Measurements from ENCODE around the gene ABHD12B. TPM values are rescaled to one million over a fixed set of nuclear protein-coding genes. Genes with fewer than 3 reads are reported as not detected.
A peak's percentile ranks its signal among the peaks of the same experiment; 100 is the strongest.

The ABHD12B gene
- total and polyA plus RNA-seq, 2 of the 13 experiments (the other 11 are each of a cell fraction or from before 2014, with no cell fraction given): not detected

- TF ChIP-seq PAXIP1 (CRISPR knock-in tag; conservative IDR thresholded peaks at IDR 0.05) (peak; percentile 88), IRX3 (CRISPR knock-in tag; IDR thresholded peaks at IDR 0.05; ENCODE audit: borderline replicate concordance, low read depth) (0 out of 2 replicates have a peak, but pooled peaks have one; percentile 5), GATAD2A (CRISPR knock-in tag; IDR thresholded peaks at IDR 0.05) (peak; percentile 65), DPF2 (CRISPR knock-in tag; IDR thresholded peaks at IDR 0.05; ENCODE audit: borderline replicate concordance, low read depth) (peak; percentile 50; the same call in 1 of the 2 replicates), NFATC3 (CRISPR knock-in tag; IDR thresholded peaks at IDR 0.05) (no peak), AHR (CRISPR knock-in tag; IDR thresholded peaks at IDR 0.05) (no peak), TRAFD1 (CRISPR knock-in tag; IDR thresholded peaks at IDR 0.05; ENCODE audit: borderline replicate concordance) (no peak), NCOA2 (CRISPR knock-in tag; IDR thresholded peaks at IDR 0.05) (peak; percentile 49), ATF1 (CRISPR knock-in tag; IDR thresholded peaks at IDR 0.05) (peak; percentile 53; the same call in 1 of the 2 replicates), ZNF556 (CRISPR knock-in tag; IDR thresholded peaks at IDR 0.05; ENCODE audit: borderline replicate concordance) (0 out of 2 replicates have a peak, but pooled peaks have one; percentile 10), POLR2A (IDR thresholded peaks at IDR 0.05; ENCODE audit: insufficient read depth in 1 of 2, low read depth in 2 of 2, low read length in 2 of 2) (peak; percentile 31 to 42; a peak in 3 of 4 replicates), YEATS4 (CRISPR knock-in tag; IDR thresholded peaks at IDR 0.05; ENCODE audit: borderline replicate concordance) (0 out of 2 replicates have a peak, but pooled peaks have one; percentile 14), PAX8 (CRISPR knock-in tag; IDR thresholded peaks at IDR 0.05; ENCODE audit: borderline replicate concordance) (no peak), CREM (IDR thresholded peaks at IDR 0.05) (peak; percentile 58), CREM (CRISPR knock-in tag; IDR thresholded peaks at IDR 0.05) (no peak), ZNF580 (CRISPR knock-in tag; IDR thresholded peaks at IDR 0.05; ENCODE audit: borderline replicate concordance, low read depth) (peak; percentile 7; the same call in 1 of the 2 replicates), ELF1 (CRISPR knock-in tag; IDR thresholded peaks at IDR 0.05) (0 out of 2 replicates have a peak, but pooled peaks have one; percentile 18), MAZ (IDR thresholded peaks at IDR 0.05; ENCODE audit: borderline replicate concordance, low read depth, low read length) (no peak), MAZ (CRISPR knock-in tag; IDR thresholded peaks at IDR 0.05; ENCODE audit: low read depth) (peak; percentile 41; the same call in 1 of the 2 replicates), ZFAT (CRISPR knock-in tag; conservative IDR thresholded peaks at IDR 0.05) (no peak), HNRNPK (IDR thresholded peaks at IDR 0.05; ENCODE audit: low read depth, low read length, poor library complexity, severe bottlenecking) (peak; percentile 20), ZNF44 (CRISPR knock-in tag; IDR thresholded peaks at IDR 0.05) (peak; percentile 46; the same call in 1 of the 2 replicates), ZNF7 (CRISPR knock-in tag; IDR thresholded peaks at IDR 0.05) (no peak), ZNF256 (CRISPR knock-in tag; conservative IDR thresholded peaks at IDR 0.05) (no peak), ZNF205 (CRISPR knock-in tag; IDR thresholded peaks at IDR 0.05) (no peak), ZNF839 (CRISPR knock-in tag; IDR thresholded peaks at IDR 0.05; ENCODE audit: borderline replicate concordance) (no peak), PHF21A (CRISPR knock-in tag; IDR thresholded peaks at IDR 0.05) (0 out of 2 replicates have a peak, but pooled peaks have one; percentile 31)
Measured at GRCh38 chr14:50944647-50945413, 73.0 kb downstream of the ABHD12B start (continued).
